Stimulated activated CD8-positive, alpha-beta memory T cell treated with anti-CD3 and anti-CD28 coated beads, Interleukin-7, amount 100 ng/mL, for 24 hours (primary cell): ENCODE data around the gene FHIT.
"Not testable (repeated sequence)": the region's sequence is repeated elsewhere in the genome, so short reads cannot be mapped to it uniquely, and the experiment has no call there.

Experiments used
- DNase-seq: peaks from one replicate; pipeline ENCODE4 v3.0.0-alpha.2; 2020; ENCODE audit warnings: low read depth

The FHIT gene

GRCh38 chr3:60557122-60557521 is 694.1 kb downstream of the FHIT start:
- DNase-seq: no peak

- no peak for DNase-seq
Measured at GRCh38 chr3:60555686-60556354, 695.4 kb downstream of the FHIT start.

- no peak for DNase-seq
Measured at GRCh38 chr3:60553144-60553543, 698.1 kb downstream of the FHIT start.

GRCh38 chr3:60552581-60552980 is 698.7 kb downstream of the FHIT start:
- DNase-seq: no peak

GRCh38 chr3:60551455-60552209 is 699.6 kb downstream of the FHIT start:
- no peak for DNase-seq

- no peak for DNase-seq
Measured at GRCh38 chr3:60549863-60550262, 701.4 kb downstream of the FHIT start.

GRCh38 chr3:60542995-60543394 is 708.3 kb downstream of the FHIT start:
- DNase-seq: no peak

- not testable (repeated sequence) for DNase-seq
Measured at GRCh38 chr3:60539394-60539793, 711.9 kb downstream of the FHIT start.

GRCh38 chr3:60536420-60536819 is 714.8 kb downstream of the FHIT start:
- DNase-seq: no peak

GRCh38 chr3:60531759-60532158 is 719.5 kb downstream of the FHIT start:
- no peak for DNase-seq

- DNase-seq: no peak
Measured at GRCh38 chr3:60528651-60529050, 722.6 kb downstream of the FHIT start.

GRCh38 chr3:60523536-60523935 is 727.7 kb downstream of the FHIT start:
- DNase-seq: no peak

GRCh38 chr3:60517134-60517533 is 734.1 kb downstream of the FHIT start:
- no peak for DNase-seq

GRCh38 chr3:60514866-60515265 is 736.4 kb downstream of the FHIT start:
- DNase-seq: no peak

- no peak for DNase-seq
Measured at GRCh38 chr3:60514085-60514649, 737.1 kb downstream of the FHIT start.

- DNase-seq: no peak
Measured at GRCh38 chr3:60513241-60513640, 738.0 kb downstream of the FHIT start.

- no peak for DNase-seq
Measured at GRCh38 chr3:60512506-60512905, 738.7 kb downstream of the FHIT start.

- DNase-seq: no peak
Measured at GRCh38 chr3:60509471-60509870, 741.8 kb downstream of the FHIT start.

GRCh38 chr3:60504827-60505457 is 746.3 kb downstream of the FHIT start:
- no peak for DNase-seq

- DNase-seq: no peak
Measured at GRCh38 chr3:60501314-60501713, 749.9 kb downstream of the FHIT start.

GRCh38 chr3:60497902-60498301 is 753.4 kb downstream of the FHIT start:
- no peak for DNase-seq

GRCh38 chr3:60490992-60491391 is 760.3 kb downstream of the FHIT start:
- DNase-seq: no peak

GRCh38 chr3:60475096-60475495 is 776.2 kb downstream of the FHIT start:
- no peak for DNase-seq
